Stomach (tissue), 9 donors: ENCODE measurements around the gene STAT5A. TPM values are rescaled to one million over a fixed set of nuclear protein-coding genes. Genes with fewer than 3 reads are reported as not detected.

Source experiments
- DNase-seq, 2 donors: peaks; one replicate each; pipeline versions ENCODE4 v3.0.0 to v3.0.0-alpha.2; 2013 to 2019
- H3K27ac ChIP-seq, 5 donors: fragments of 200-600 bp in 4 of 5; sonication (generic) in 4 of 5; one replicate each; pipeline ENCODE4 v1.5.1; 2013 to 2019; ENCODE audit warnings: mild to moderate bottlenecking in 1 of 5, moderate library complexity in 1 of 5
- H3K27me3 ChIP-seq, 3 donors: fragments of 200-600 bp; sonication (generic); one replicate each; pipeline ENCODE4 v1.5.1; 2017 to 2019; ENCODE audit warnings: mixed run types in 1 of 3
- H3K36me3 ChIP-seq, 4 donors: fragments of 200-600 bp; sonication (generic); 1 replicate in 3 of 4; 2 replicates in 1 of 4; pipeline ENCODE4 v1.5.1; 2016 to 2019
- H3K4me1 ChIP-seq, 4 donors: fragments of 200-600 bp; sonication (generic); one replicate each; pipeline ENCODE4 v1.5.1; 2016 to 2019
- H3K4me3 ChIP-seq, 4 donors: fragments of 200-600 bp; sonication (generic) in 3 of 4; one replicate each; pipeline ENCODE4 v1.5.1; 2016 to 2019; ENCODE audit warnings: mild to moderate bottlenecking in 1 of 4
- H3K9me3 ChIP-seq, 4 donors: fragments of 200-600 bp; sonication (generic); one replicate each; pipeline ENCODE4 v1.5.1; 2016 to 2019
- CTCF ChIP-seq, 7 experiments: fragments of 450-650 bp in 4 of 7; fragments of 200-600 bp in 3 of 7; sonication (generic) in 3 of 7; IDR thresholded peaks; one replicate each; pipeline ENCODE4 v1.5.1; 2016 to 2019; ENCODE audit warnings: antibody characterized with exemption in 7 of 7, control low read depth in 2 of 7, mild to moderate bottlenecking in 1 of 7
- EP300 ChIP-seq: sonication (generic); formaldehyde crosslinking; IDR thresholded peaks from one replicate; pipeline ENCODE4 v1.6.1; 2017; ENCODE audit warnings: antibody characterized with exemption
- POLR2A ChIP-seq, 4 donors: fragments of 450-650 bp; IDR thresholded peaks; one replicate each; pipeline ENCODE4 v1.6.1; 2016; ENCODE audit warnings: antibody characterized with exemption in 4 of 4, control low read depth in 2 of 4, mild to moderate bottlenecking in 1 of 4, moderate library complexity in 1 of 4
- POLR2AphosphoS5 ChIP-seq, 3 donors: sonication (generic); formaldehyde crosslinking; IDR thresholded peaks; one replicate each; pipeline ENCODE4 v1.6.1; 2016; ENCODE audit warnings: antibody characterized with exemption in 3 of 3
- WGBS, 5 donors: extraction: QIAGEN DNeasy Blood & Tissue Kit in 3 of 5; methylation state at CpG; one replicate each; pipeline versions ENCODE4 v1.1.5 to v1.1.7; 2013 to 2018; 5-methylcytosine and 5-hydroxymethylcytosine counted together
- intact Hi-C: fragments of 100-400 bp; cut with DNase I; formaldehyde crosslinking; loops from one replicate; pipeline ENCODE4 v1.15.1; 2023; ENCODE audit warnings: low total_unique reads
- polyA plus RNA-seq, 3 donors: library from polyadenylated mRNA; stranded (reverse); fragments of 200-250 nt; gene quantifications; one replicate each; pipeline ENCODE4 v1.2.3, GENCODE V29; 2013
- total RNA-seq, 5 donors: library from RNA; depleted of rRNA; stranded (reverse); fragments of >200 nt; gene quantifications; one replicate each; pipeline versions ENCODE4 v1.1.0 to v1.2.3, GENCODE V29; 2014 to 2016
- donor health status: healthy with polysubstance abuse.
- donor health status: Bipolar disorder and iron deficiency.
- donor health status: healthy.

The STAT5A gene
- total and polyA plus RNA-seq, 8 donors: 9.6 to 81.7 (median 16.6) TPM

- DNase-seq: no peak
- H3K4me1 ChIP-seq: peaks cover 3 to 47% (median 6%) of the 10 kb centered on the region in 4 donors
- intact Hi-C loops: no loop called here
- H3K27me3 ChIP-seq: no peaks in the 10 kb centered on the region
- WGBS, 5 donors: 74 to 91% (median 75%) methylated on average over 9 of the region's 9 CpGs
- H3K9me3 ChIP-seq: no peaks in the 10 kb centered on the region
- H3K27ac ChIP-seq: peak overlapping the region in 2 of 5 donors; percentile 4 to 6
- H3K36me3 ChIP-seq: peaks cover 68 to 91% (median 88%) of the 10 kb centered on the region in 4 donors
- TF ChIP-seq POLR2AphosphoS5 (IDR thresholded peaks at IDR 0.05) (no peak), POLR2A (IDR thresholded peaks at IDR 0.05) (no peak), EP300 (no peak), CTCF (IDR thresholded peaks at IDR 0.05) (no peak)
- H3K4me3 ChIP-seq: no peak overlapping the region
Measured at GRCh38 chr17:42342242-42343008, 54.1 kb downstream of the STAT5A start.

GRCh38 chr17:42345396-42346073 is 57.2 kb downstream of the STAT5A start:
- intact Hi-C loops: no loop called here
- Histone ChIP-seq H3K4me3 (no peak overlapping the region), H3K27ac (no peak overlapping the region), H3K36me3 (peaks cover 51 to 72% (median 68%) of the 10 kb centered on the region in 4 donors), H3K27me3 (no peaks in the 10 kb centered on the region), H3K4me1 (peaks cover 16 to 70% (median 29%) of the 10 kb centered on the region in 4 donors), H3K9me3 (no peaks in the 10 kb centered on the region)
- 89 to 90% (median 89%) methylated on average over 13 of the region's 13 CpGs for WGBS, 5 donors
- TF ChIP-seq POLR2A (IDR thresholded peaks at IDR 0.05): no peak
- TF ChIP-seq CTCF (IDR thresholded peaks at IDR 0.05): no peak
- no peak for TF ChIP-seq POLR2AphosphoS5 (IDR thresholded peaks at IDR 0.05)
- no peak for TF ChIP-seq EP300
- DNase-seq: no peak

GRCh38 chr17:42346481-42346880 is 58.2 kb downstream of the STAT5A start:
- no peak for DNase-seq
- no peaks in the 10 kb centered on the region for H3K9me3 ChIP-seq
- no peak overlapping the region for H3K4me3 ChIP-seq
- peak overlapping the region in 2 of 5 donors; percentile 12 to 20 for H3K27ac ChIP-seq
- intact Hi-C loops: no loop called here
- no peaks in the 10 kb centered on the region for H3K27me3 ChIP-seq
- whole genome bisulfite sequencing, 5 donors: 87 to 94% (median 92%) methylated on average over 8 of the region's 8 CpGs
- peaks cover 16 to 69% (median 30%) of the 10 kb centered on the region in 4 donors for H3K4me1 ChIP-seq
- H3K36me3 ChIP-seq: peaks cover 43 to 62% (median 58%) of the 10 kb centered on the region in 4 donors
- TF ChIP-seq POLR2A (IDR thresholded peaks at IDR 0.05): no peak
- TF ChIP-seq CTCF (IDR thresholded peaks at IDR 0.05): no peak

GRCh38 chr17:42347198-42347597 is 58.9 kb downstream of the STAT5A start:
- DNase-seq: peak; percentile 50 to 67
- Histone ChIP-seq H3K36me3 (peaks cover 37 to 55% (median 51%) of the 10 kb centered on the region in 4 donors), H3K9me3 (no peaks in the 10 kb centered on the region), H3K27me3 (no peaks in the 10 kb centered on the region), H3K4me1 (peaks cover 16 to 68% (median 33%) of the 10 kb centered on the region in 4 donors), H3K27ac (peak overlapping the region in 4 of 5 donors; percentile 57 to 66 (median 60)), H3K4me3 (no peak overlapping the region)
- intact Hi-C loops: no loop called here
- no peak for TF ChIP-seq CTCF (IDR thresholded peaks at IDR 0.05)
- TF ChIP-seq POLR2AphosphoS5 (IDR thresholded peaks at IDR 0.05): peak in 1 of 3 donors; percentile 69
